Measurements from ENCODE around the gene PKP4. TPM values are rescaled to one million over a fixed set of nuclear protein-coding genes. Genes with fewer than 3 reads are reported as not detected.

The PKP4 gene
- total RNA-seq, 1 donor from 2014 or later: 41.6 TPM

- FAIRE-seq (peak; percentile 62), DNase-seq (ENCODE audit: low read depth) (no peak)
- Histone ChIP-seq H3K27me3 (ENCODE audit: control insufficient read depth, insufficient read depth, low read length) (no peaks in the 10 kb centered on the region), H3K36me3 (ENCODE audit: control insufficient read depth, insufficient read depth, low read length) (no peaks in the 10 kb centered on the region), H3K4me3 (ENCODE audit: low read depth, low read length) (no peak overlapping the region)
- TF ChIP-seq, protein P1, sequence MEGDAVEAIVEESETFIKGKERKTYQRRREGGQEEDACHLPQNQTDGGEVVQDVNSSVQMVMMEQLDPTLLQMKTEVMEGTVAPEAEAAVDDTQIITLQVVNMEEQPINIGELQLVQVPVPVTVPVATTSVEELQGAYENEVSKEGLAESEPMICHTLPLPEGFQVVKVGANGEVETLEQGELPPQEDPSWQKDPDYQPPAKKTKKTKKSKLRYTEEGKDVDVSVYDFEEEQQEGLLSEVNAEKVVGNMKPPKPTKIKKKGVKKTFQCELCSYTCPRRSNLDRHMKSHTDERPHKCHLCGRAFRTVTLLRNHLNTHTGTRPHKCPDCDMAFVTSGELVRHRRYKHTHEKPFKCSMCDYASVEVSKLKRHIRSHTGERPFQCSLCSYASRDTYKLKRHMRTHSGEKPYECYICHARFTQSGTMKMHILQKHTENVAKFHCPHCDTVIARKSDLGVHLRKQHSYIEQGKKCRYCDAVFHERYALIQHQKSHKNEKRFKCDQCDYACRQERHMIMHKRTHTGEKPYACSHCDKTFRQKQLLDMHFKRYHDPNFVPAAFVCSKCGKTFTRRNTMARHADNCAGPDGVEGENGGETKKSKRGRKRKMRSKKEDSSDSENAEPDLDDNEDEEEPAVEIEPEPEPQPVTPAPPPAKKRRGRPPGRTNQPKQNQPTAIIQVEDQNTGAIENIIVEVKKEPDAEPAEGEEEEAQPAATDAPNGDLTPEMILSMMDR (IDR thresholded peaks at IDR 0.05; ENCODE audit: insufficient read depth, low read length, severe bottlenecking): no peak
Measured at GRCh38 chr2:158486150-158486969, 29.6 kb downstream of the PKP4 start.

DNA sequence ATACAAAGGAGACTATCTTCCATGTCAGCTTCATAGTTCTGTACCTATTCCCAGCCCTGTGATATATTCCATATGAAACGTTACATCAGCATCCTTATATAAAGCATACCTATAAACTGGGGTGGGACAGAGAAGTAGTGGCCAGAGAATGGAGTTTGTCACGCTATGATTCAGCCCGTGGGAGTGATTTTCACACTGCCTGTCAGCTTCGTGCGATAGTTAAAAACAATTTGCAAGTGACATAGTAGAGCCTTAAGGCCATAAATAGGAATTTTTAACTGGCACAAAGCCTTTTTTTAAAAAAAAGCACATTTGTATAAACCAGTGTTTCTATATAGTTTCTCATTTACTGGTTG is 30.2 kb downstream of the PKP4 start:
- FAIRE-seq (no peak), DNase-seq (ENCODE audit: low read depth) (peak; percentile 53)
- TF ChIP-seq, protein P1 (IDR thresholded peaks at IDR 0.05; ENCODE audit: insufficient read depth, low read length, severe bottlenecking): no peak
- Histone ChIP-seq H3K27me3 (ENCODE audit: control insufficient read depth, insufficient read depth, low read length) (no peaks in the 10 kb centered on the region), H3K36me3 (ENCODE audit: control insufficient read depth, insufficient read depth, low read length) (no peaks in the 10 kb centered on the region), H3K4me3 (ENCODE audit: low read depth, low read length) (no peak overlapping the region)

- H3K36me3 ChIP-seq (ENCODE audit: control insufficient read depth, insufficient read depth, low read length): no peaks in the 10 kb centered on the region
- no peak overlapping the region for H3K4me3 ChIP-seq (ENCODE audit: low read depth, low read length)
- TF ChIP-seq, protein P1 (IDR thresholded peaks at IDR 0.05; ENCODE audit: insufficient read depth, low read length, severe bottlenecking): no peak
- DNase-seq (ENCODE audit: low read depth) (no peak), FAIRE-seq (no peak)
- H3K27me3 ChIP-seq (ENCODE audit: control insufficient read depth, insufficient read depth, low read length): no peaks in the 10 kb centered on the region
Measured at GRCh38 chr2:158487419-158487818, 30.7 kb downstream of the PKP4 start.

- Histone ChIP-seq H3K36me3 (ENCODE audit: control insufficient read depth, insufficient read depth, low read length) (no peaks in the 10 kb centered on the region), H3K27me3 (ENCODE audit: control insufficient read depth, insufficient read depth, low read length) (no peaks in the 10 kb centered on the region), H3K4me3 (ENCODE audit: low read depth, low read length) (no peak overlapping the region)
- DNase-seq (ENCODE audit: low read depth): no peak
- no peak for FAIRE-seq
- TF ChIP-seq, protein P1 (IDR thresholded peaks at IDR 0.05; ENCODE audit: insufficient read depth, low read length, severe bottlenecking): no peak
Measured at GRCh38 chr2:158488442-158489216, 31.9 kb downstream of the PKP4 start.

DNA sequence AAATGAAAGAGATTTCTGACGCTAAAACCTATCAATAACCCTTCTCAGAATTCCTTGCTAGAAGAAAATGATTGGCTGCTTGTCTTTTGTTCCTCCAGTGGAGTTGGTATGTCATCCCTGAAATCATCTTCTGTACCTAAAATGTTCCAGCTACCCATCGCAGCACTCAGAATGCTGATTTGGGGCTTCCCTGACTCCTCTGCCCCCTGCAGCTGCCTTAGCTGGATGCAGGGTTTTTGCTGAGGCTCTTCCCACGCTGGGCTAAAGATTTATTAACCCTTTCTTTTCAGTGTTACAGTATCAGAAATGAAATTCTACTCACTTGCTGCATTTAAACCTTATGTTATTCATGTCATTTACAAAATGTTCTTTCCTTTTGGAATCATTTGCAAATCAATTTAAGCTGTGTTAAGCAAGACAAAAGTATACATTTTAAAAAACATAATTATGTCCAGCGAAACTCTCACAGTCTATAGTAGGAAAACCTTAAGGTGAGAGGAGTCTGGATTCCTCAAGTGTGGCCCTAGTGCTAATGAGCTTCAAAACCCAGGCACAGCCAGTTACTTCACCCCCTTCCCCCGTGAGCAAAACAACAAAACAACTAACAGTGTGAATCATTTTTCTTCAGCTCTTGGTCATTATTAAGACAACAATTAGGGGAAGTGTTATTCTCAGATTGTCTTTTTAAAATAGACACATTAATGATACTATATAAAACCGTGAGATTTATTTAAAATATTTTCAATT is 32.8 kb downstream of the PKP4 start:
- TF ChIP-seq, protein P1 (IDR thresholded peaks at IDR 0.05; ENCODE audit: insufficient read depth, low read length, severe bottlenecking): no peak
- FAIRE-seq: no peak
- Histone ChIP-seq H3K27me3 (ENCODE audit: control insufficient read depth, insufficient read depth, low read length) (no peaks in the 10 kb centered on the region), H3K4me3 (ENCODE audit: low read depth, low read length) (no peak overlapping the region), H3K36me3 (ENCODE audit: control insufficient read depth, insufficient read depth, low read length) (no peaks in the 10 kb centered on the region)
- no peak for DNase-seq (ENCODE audit: low read depth)

All from bronchial epithelial cell (primary cell).